ENCODE measurements around the gene TJP1.

Gene TJP1

GRCh38 chr15:29790607-29791006 lies 31.7 kb downstream of the TJP1 start:
- no peak for TF ChIP-seq CTCF (IDR thresholded peaks at IDR 0.05; ENCODE audit: low read depth, low read length)
- Histone ChIP-seq H3K27me3 (ENCODE audit: insufficient read depth, low read depth, severe bottlenecking) (no peaks in the 10 kb centered on the region), H3K27ac (no peak overlapping the region), H3K4me3 (ENCODE audit: low read depth, low read length) (no peak overlapping the region), H3K9me3 (ENCODE audit: severe bottlenecking) (no peaks in the 10 kb centered on the region), H3K36me3 (peaks cover 18% of the 10 kb centered on the region)
- no peak for DNase-seq

GRCh38 chr15:29789871-29790270 lies 32.4 kb downstream of the TJP1 start:
- no peak overlapping the region for H3K27ac ChIP-seq
- no peak overlapping the region for H3K4me3 ChIP-seq (ENCODE audit: low read depth, low read length)
- DNase-seq, result no peak
- H3K36me3 ChIP-seq, result peaks cover 18% of the 10 kb centered on the region
- no peaks in the 10 kb centered on the region for H3K27me3 ChIP-seq (ENCODE audit: insufficient read depth, low read depth, severe bottlenecking)
- TF ChIP-seq CTCF (IDR thresholded peaks at IDR 0.05; ENCODE audit: low read depth, low read length), result no peak
- H3K9me3 ChIP-seq (ENCODE audit: severe bottlenecking), result no peaks in the 10 kb centered on the region

GRCh38 chr15:29788433-29789034 lies 33.7 kb downstream of the TJP1 start:
- TF ChIP-seq CTCF (IDR thresholded peaks at IDR 0.05; ENCODE audit: low read depth, low read length), result no peak
- Histone ChIP-seq H3K27me3 (ENCODE audit: insufficient read depth, low read depth, severe bottlenecking) (no peaks in the 10 kb centered on the region), H3K27ac (no peak overlapping the region), H3K36me3 (peaks cover 5% of the 10 kb centered on the region), H3K9me3 (ENCODE audit: severe bottlenecking) (no peaks in the 10 kb centered on the region), H3K4me3 (ENCODE audit: low read depth, low read length) (no peak overlapping the region)
- no peak for DNase-seq

- TF ChIP-seq CTCF (IDR thresholded peaks at IDR 0.05; ENCODE audit: low read depth, low read length), result no peak
- no peaks in the 10 kb centered on the region for H3K9me3 ChIP-seq (ENCODE audit: severe bottlenecking)
Measured at GRCh38 chr15:29787767-29788166, 34.5 kb downstream of the TJP1 start.

GRCh38 chr15:29785642-29786041 lies 36.6 kb downstream of the TJP1 start:
- H3K36me3 ChIP-seq, result no peaks in the 10 kb centered on the region; the same call in none of the 2 replicates
- no peaks in the 10 kb centered on the region for H3K9me3 ChIP-seq (ENCODE audit: severe bottlenecking)
- H3K4me3 ChIP-seq (ENCODE audit: low read depth, low read length), result no peak overlapping the region
- DNase-seq, result no peak
- no peak for TF ChIP-seq CTCF (IDR thresholded peaks at IDR 0.05; ENCODE audit: low read depth, low read length)
- no peaks in the 10 kb centered on the region for H3K27me3 ChIP-seq (ENCODE audit: insufficient read depth, low read depth, severe bottlenecking)
- H3K27ac ChIP-seq, result no peak overlapping the region

More at GRCh38 chr15:29787767-29788166, 34.5 kb downstream of the TJP1 start:
- Histone ChIP-seq H3K36me3 (no peaks in the 10 kb centered on the region; the same call in none of the 2 replicates), H3K27ac (no peak overlapping the region), H3K4me3 (ENCODE audit: low read depth, low read length) (no peak overlapping the region), H3K27me3 (ENCODE audit: insufficient read depth, low read depth, severe bottlenecking) (no peaks in the 10 kb centered on the region)
- no peak for DNase-seq

- no peak for DNase-seq
- H3K27me3 ChIP-seq (ENCODE audit: insufficient read depth, low read depth, severe bottlenecking), result no peaks in the 10 kb centered on the region
- no peak overlapping the region for H3K27ac ChIP-seq
- peaks cover 4% of the 10 kb centered on the region for H3K36me3 ChIP-seq
- no peak for TF ChIP-seq CTCF (IDR thresholded peaks at IDR 0.05; ENCODE audit: low read depth, low read length)
- H3K9me3 ChIP-seq (ENCODE audit: severe bottlenecking), result no peaks in the 10 kb centered on the region
- no peak overlapping the region for H3K4me3 ChIP-seq (ENCODE audit: low read depth, low read length)
Measured at GRCh38 chr15:29785136-29785535, 37.1 kb downstream of the TJP1 start.
